A549 (cell line): ENCODE results near the gene ARHGEF7. TPM values are rescaled to one million over a fixed set of nuclear protein-coding genes. Genes with fewer than 3 reads are reported as not detected.

ENCODE experiments used
- ATAC-seq, 2 experiments: fragments of 200-7000 bp in 1 of 2; fragments of >200 bp in 1 of 2; cut with Nextera tagmentation in 1 of 2; cut with Tn5 transposase in 1 of 2; 3 replicates each; pipeline versions ENCODE4 v1.8.0 to v1.9.1; 2018 to 2020; ENCODE audit warnings: mild to moderate bottlenecking in 1 of 2, moderate library complexity in 1 of 2
- CTCF ChIA-PET: fragments of 300-600 bp; sonication (Branson Sonifier 250); formaldehyde crosslinking; extraction: SDS; loops from one replicate; lab custom pipeline; 2021; ENCODE audit warnings: antibody characterized with exemption, inconsistent platforms; lab: Yijun Ruan, JAX
- POLR2A ChIA-PET: fragments of 350-600 bp; formaldehyde crosslinking; extraction: SDS; loops from one replicate; lab custom pipeline; 2021; ENCODE audit warnings: antibody characterized with exemption, inconsistent platforms; lab: Yijun Ruan, JAX
- DNase-seq, 2 experiments: peaks; one replicate each; pipeline versions ENCODE4 v3.0.0 to v3.0.0-alpha.2; 2011 to 2016; ENCODE audit warnings: low read depth in 1 of 2, low spot score in 1 of 2
- FAIRE-seq: peaks from 2 replicates; lab custom pipeline; 2011; peaks lifted over from hg19 to GRCh38; lab: Jason Lieb, UNC
- H3K27ac ChIP-seq, 2 experiments: fragments of >200 bp; sonication (Bioruptor Twin); formaldehyde crosslinking; 3 replicates each; pipeline ENCODE4 v1.5.1; 2016 to 2017
- H3K4me1 ChIP-seq: fragments of >200 bp; sonication (Bioruptor Twin); formaldehyde crosslinking; 3 replicates; pipeline ENCODE4 v1.6.1; 2016
- H3K4me2 ChIP-seq: fragments of >200 bp; sonication (Bioruptor Twin); formaldehyde crosslinking; 3 replicates; pipeline ENCODE4 v1.6.1; 2016
- H3K4me3 ChIP-seq: fragments of >200 bp; sonication (Bioruptor Twin); formaldehyde crosslinking; 3 replicates; pipeline ENCODE4 v1.5.1; 2016
- H3K9me3 ChIP-seq: fragments of >200 bp; sonication (Bioruptor Twin); formaldehyde crosslinking; 3 replicates; pipeline ENCODE4 v1.6.1; 2016
- CBX2 ChIP-seq: fragments of 200-600 bp; sonication (generic); IDR thresholded peaks from 2 replicates; pipeline ENCODE4 v1.6.1; 2016; ENCODE audit warnings: low read depth, mild to moderate bottlenecking, borderline replicate concordance
- EHMT2 ChIP-seq: fragments of 200-600 bp; sonication (generic); IDR thresholded peaks from 2 replicates; pipeline ENCODE4 v1.6.1; 2016; ENCODE audit warnings: antibody characterized with exemption, low read depth, mild to moderate bottlenecking, moderate library complexity
- HDAC2 ChIP-seq: fragments of 200-600 bp; sonication (generic); IDR thresholded peaks from 2 replicates; pipeline ENCODE4 v1.6.1; 2016
- HEYL ChIP-seq: fragments of 250-450 bp; sonication (Bioruptor Pico); IDR thresholded peaks from 2 replicates; pipeline ENCODE4 v1.8.0; 2021; ENCODE audit warnings: mild to moderate bottlenecking, moderate library complexity
- KDM1A ChIP-seq: fragments of 200-600 bp; sonication (generic); IDR thresholded peaks from 2 replicates; pipeline ENCODE4 v1.6.1; 2016; ENCODE audit warnings: low read depth, mild to moderate bottlenecking
- MAFK ChIP-seq: fragments of 450-650 bp; IDR thresholded peaks from 2 replicates; pipeline ENCODE4 v1.6.1; 2014; ENCODE audit not compliant: partially characterized antibody
- RAD21 ChIP-seq, 2 experiments: fragments of >200 bp in 1 of 2; sonication (Bioruptor Twin) in 1 of 2; formaldehyde crosslinking in 1 of 2; IDR thresholded peaks in 1 of 2; conservative IDR thresholded peaks in 1 of 2; 2 replicates in 1 of 2; 3 replicates in 1 of 2; pipeline ENCODE4 v1.6.1; 2012 to 2018; ENCODE audit warnings: inconsistent platforms in 1 of 2
- SMC3 ChIP-seq: fragments of >200 bp; sonication (Bioruptor Twin); formaldehyde crosslinking; IDR thresholded peaks from 3 replicates; pipeline ENCODE4 v1.6.1; 2018; ENCODE audit warnings: inconsistent platforms
- SREBF2 ChIP-seq: fragments of 450-650 bp; IDR thresholded peaks from 2 replicates; pipeline ENCODE4 v1.6.1; 2014; ENCODE audit warnings: mild to moderate bottlenecking, moderate library complexity
- TP53 ChIP-seq: fragments of 250-450 bp; sonication (Bioruptor Pico); IDR thresholded peaks from 2 replicates; pipeline ENCODE4 v1.5.0; 2021; ENCODE audit warnings: mild to moderate bottlenecking, moderate library complexity
- ZSCAN20 ChIP-seq: fragments of 250-450 bp; sonication (Bioruptor Pico); IDR thresholded peaks from 2 replicates; pipeline ENCODE4 v1.8.0; 2022; ENCODE audit warnings: mild to moderate bottlenecking, moderate library complexity
- WGBS: methylation state at CpG from one replicate; pipeline ENCODE4 v1.1.6; 2017; ENCODE audit errors: missing lambda C conversion rate; 5-methylcytosine and 5-hydroxymethylcytosine counted together
- polyA plus RNA-seq, 4 experiments: library from polyadenylated mRNA; depleted of rRNA in 3 of 4; stranded (reverse); fragments of >200 nt; fragmentation: RNase III in 1 of 4; extraction: RNeasy Plus Mini Kit Qiagen cat#74134 plus additional on column Dnase treatment in 1 of 4; gene quantifications; 2 replicates in 3 of 4; 3 replicates in 1 of 4; pipeline ENCODE4 v1.2.3, GENCODE V29; 2011 to 2017
- TF ChIP-seq, protein P1 (sequence below): fragments of 450-650 bp; IDR thresholded peaks from 2 replicates; pipeline ENCODE4 v1.6.1; 2014; ENCODE audit warnings: antibody characterized with exemption
- TF ChIP-seq, protein P2 (sequence below): fragments of >200 bp; sonication (Bioruptor Twin); formaldehyde crosslinking; IDR thresholded peaks from 3 replicates; pipeline ENCODE4 v1.6.1; 2016
- TF ChIP-seq, protein P3 (sequence below): fragments of 200-600 bp; sonication (generic); IDR thresholded peaks from 2 replicates; pipeline ENCODE4 v1.6.1; 2016; ENCODE audit warnings: antibody characterized with exemption, mild to moderate bottlenecking, moderate library complexity
- TF ChIP-seq, protein P4 (sequence below): fragments of >200 bp; sonication (Bioruptor Twin); formaldehyde crosslinking; IDR thresholded peaks from 2 replicates; pipeline ENCODE4 v1.6.1; 2016
- TF ChIP-seq, protein P5 (sequence below): IDR thresholded peaks from 2 replicates; pipeline ENCODE4 v1.6.1; 2012
- TF ChIP-seq, protein P6 (sequence below): IDR thresholded peaks from 2 replicates; pipeline ENCODE4 v1.6.1; 2012

The ARHGEF7 gene
- polyA plus RNA-seq, 2 of the 4 experiments (the other 2 are of a cell fraction): 21.1 to 23.1 TPM

DNA sequence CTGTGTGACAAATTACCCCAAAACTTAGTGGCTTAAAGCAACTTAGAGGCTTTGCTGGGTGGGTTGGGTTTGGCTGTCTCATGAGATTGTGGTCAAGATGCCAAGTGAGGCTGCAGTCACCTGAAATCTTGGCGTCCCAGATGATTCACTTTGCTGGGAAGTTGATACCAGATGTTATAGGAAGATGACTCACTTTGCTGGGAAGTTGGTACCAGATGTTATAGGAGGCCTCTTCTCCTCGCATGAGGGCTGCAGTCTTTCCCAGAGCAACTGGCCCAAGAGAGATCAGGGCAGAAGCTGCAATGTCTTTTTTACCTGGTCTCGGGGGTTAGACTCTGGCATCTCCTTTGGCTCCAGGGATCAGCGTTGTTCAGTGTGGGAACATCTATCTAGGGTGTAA is 222.1 kb downstream of the ARHGEF7 start (continued):
- TF ChIP-seq KDM1A: no peak
- TF ChIP-seq ZSCAN20: no peak
- TF ChIP-seq, protein P1, sequence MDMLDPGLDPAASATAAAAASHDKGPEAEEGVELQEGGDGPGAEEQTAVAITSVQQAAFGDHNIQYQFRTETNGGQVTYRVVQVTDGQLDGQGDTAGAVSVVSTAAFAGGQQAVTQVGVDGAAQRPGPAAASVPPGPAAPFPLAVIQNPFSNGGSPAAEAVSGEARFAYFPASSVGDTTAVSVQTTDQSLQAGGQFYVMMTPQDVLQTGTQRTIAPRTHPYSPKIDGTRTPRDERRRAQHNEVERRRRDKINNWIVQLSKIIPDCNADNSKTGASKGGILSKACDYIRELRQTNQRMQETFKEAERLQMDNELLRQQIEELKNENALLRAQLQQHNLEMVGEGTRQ: no peak
- TF ChIP-seq TP53 (CRISPR knock-in tag): no peak
- TF ChIP-seq, protein P2, sequence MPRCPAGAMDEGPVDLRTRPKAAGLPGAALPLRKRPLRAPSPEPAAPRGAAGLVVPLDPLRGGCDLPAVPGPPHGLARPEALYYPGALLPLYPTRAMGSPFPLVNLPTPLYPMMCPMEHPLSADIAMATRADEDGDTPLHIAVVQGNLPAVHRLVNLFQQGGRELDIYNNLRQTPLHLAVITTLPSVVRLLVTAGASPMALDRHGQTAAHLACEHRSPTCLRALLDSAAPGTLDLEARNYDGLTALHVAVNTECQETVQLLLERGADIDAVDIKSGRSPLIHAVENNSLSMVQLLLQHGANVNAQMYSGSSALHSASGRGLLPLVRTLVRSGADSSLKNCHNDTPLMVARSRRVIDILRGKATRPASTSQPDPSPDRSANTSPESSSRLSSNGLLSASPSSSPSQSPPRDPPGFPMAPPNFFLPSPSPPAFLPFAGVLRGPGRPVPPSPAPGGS: no peak

DNA sequence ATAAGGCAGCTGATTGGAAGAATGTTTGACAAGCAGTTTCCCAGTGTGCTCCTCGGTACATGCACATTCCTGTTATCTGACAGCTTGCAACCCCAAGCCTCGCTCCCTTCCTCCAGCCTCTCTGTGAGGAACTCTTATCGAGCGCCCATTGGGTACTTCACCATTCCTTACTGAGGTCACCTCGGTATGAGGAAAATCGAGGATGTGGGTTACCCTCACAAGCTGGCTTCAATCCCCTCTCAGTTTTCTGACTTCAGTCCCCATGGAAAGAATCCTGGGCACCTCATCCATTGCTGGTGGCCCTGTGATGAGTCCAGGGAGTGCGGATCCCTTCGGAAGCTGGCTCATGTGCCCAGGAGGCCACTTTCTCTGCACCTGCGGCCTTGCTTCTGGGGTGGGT is 222.6 kb downstream of the ARHGEF7 start:
- POLR2A ChIA-PET: no interaction called here
- Histone ChIP-seq H3K27ac (no peak overlapping the region), H3K9me3 (no peaks in the 10 kb centered on the region), H3K4me1 (no peaks in the 10 kb centered on the region), H3K4me2 (no peak overlapping the region), H3K4me3 (no peak overlapping the region)
- 41% methylated on average over 7 of the region's 9 CpGs for WGBS
- ATAC-seq (no peak), FAIRE-seq (no peak), DNase-seq (no peak)
- CTCF ChIA-PET: no interaction called here
- TF ChIP-seq, protein P3, sequence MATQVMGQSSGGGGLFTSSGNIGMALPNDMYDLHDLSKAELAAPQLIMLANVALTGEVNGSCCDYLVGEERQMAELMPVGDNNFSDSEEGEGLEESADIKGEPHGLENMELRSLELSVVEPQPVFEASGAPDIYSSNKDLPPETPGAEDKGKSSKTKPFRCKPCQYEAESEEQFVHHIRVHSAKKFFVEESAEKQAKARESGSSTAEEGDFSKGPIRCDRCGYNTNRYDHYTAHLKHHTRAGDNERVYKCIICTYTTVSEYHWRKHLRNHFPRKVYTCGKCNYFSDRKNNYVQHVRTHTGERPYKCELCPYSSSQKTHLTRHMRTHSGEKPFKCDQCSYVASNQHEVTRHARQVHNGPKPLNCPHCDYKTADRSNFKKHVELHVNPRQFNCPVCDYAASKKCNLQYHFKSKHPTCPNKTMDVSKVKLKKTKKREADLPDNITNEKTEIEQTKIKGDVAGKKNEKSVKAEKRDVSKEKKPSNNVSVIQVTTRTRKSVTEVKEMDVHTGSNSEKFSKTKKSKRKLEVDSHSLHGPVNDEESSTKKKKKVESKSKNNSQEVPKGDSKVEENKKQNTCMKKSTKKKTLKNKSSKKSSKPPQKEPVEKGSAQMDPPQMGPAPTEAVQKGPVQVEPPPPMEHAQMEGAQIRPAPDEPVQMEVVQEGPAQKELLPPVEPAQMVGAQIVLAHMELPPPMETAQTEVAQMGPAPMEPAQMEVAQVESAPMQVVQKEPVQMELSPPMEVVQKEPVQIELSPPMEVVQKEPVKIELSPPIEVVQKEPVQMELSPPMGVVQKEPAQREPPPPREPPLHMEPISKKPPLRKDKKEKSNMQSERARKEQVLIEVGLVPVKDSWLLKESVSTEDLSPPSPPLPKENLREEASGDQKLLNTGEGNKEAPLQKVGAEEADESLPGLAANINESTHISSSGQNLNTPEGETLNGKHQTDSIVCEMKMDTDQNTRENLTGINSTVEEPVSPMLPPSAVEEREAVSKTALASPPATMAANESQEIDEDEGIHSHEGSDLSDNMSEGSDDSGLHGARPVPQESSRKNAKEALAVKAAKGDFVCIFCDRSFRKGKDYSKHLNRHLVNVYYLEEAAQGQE: no peak
- TF ChIP-seq, protein P1: no peak
- TF ChIP-seq CBX2 (no peak), MAFK (no peak), SMC3 (no peak), KDM1A (no peak), TP53 (CRISPR knock-in tag) (no peak), EHMT2 (no peak), HEYL (CRISPR knock-in tag) (no peak), SREBF2 (no peak), RAD21 (conservative IDR thresholded peaks at IDR 0.05 in 1 of 2, IDR thresholded peaks at IDR 0.05 in 1 of 2) (no peak), HDAC2 (no peak)
- TF ChIP-seq, protein P4, sequence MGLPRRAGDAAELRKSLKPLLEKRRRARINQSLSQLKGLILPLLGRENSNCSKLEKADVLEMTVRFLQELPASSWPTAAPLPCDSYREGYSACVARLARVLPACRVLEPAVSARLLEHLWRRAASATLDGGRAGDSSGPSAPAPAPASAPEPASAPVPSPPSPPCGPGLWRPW: no peak
- TF ChIP-seq, protein P5, sequence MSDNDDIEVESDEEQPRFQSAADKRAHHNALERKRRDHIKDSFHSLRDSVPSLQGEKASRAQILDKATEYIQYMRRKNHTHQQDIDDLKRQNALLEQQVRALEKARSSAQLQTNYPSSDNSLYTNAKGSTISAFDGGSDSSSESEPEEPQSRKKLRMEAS: no peak
- TF ChIP-seq, protein P6, sequence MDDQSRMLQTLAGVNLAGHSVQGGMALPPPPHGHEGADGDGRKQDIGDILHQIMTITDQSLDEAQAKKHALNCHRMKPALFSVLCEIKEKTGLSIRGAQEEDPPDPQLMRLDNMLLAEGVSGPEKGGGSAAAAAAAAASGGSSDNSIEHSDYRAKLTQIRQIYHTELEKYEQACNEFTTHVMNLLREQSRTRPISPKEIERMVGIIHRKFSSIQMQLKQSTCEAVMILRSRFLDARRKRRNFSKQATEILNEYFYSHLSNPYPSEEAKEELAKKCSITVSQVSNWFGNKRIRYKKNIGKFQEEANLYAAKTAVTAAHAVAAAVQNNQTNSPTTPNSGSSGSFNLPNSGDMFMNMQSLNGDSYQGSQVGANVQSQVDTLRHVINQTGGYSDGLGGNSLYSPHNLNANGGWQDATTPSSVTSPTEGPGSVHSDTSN: no peak
